SK-N-MC (cell line): ENCODE measurements around the gene G6PC1.
"Not testable (repeated sequence)": the region's sequence is repeated elsewhere in the genome, so short reads cannot be mapped to it uniquely, and the experiment has no call there.

ENCODE experiments used
- DNase-seq: peaks from one replicate; pipeline ENCODE4 v3.0.0-alpha.2; 2011; ENCODE audit warnings: low read depth, low spot score
- H3K27ac ChIP-seq: fragments of 200-600 bp; sonication (generic); 2 replicates; pipeline ENCODE4 v1.5.1; 2016; ENCODE audit warnings: mixed run types
- H3K36me3 ChIP-seq: fragments of 200-600 bp; sonication (generic); 2 replicates; pipeline ENCODE4 v1.6.1; 2017; ENCODE audit warnings: antibody characterized with exemption, low read length, mixed read lengths; ENCODE audit not compliant: insufficient read depth
- H3K4me3 ChIP-seq: fragments of 200-600 bp; sonication (generic); 2 replicates; pipeline ENCODE4 v1.5.1; 2016
- H3K9ac ChIP-seq: fragments of 200-600 bp; sonication (generic); 2 replicates; pipeline ENCODE4 v1.8.0; 2017; ENCODE audit warnings: mixed run types, mixed read lengths; ENCODE audit not compliant: insufficient read length
- H3K9me3 ChIP-seq: fragments of 200-600 bp; sonication (generic); 2 replicates; pipeline ENCODE4 v1.6.1; 2017; ENCODE audit warnings: low read depth, mild to moderate bottlenecking, antibody characterized with exemption, low read length, moderate library complexity, mixed read lengths
- EZH2 ChIP-seq: fragments of 200-600 bp; sonication (generic); IDR thresholded peaks from one replicate; pipeline ENCODE4 v1.6.1; 2017; ENCODE audit warnings: antibody characterized with exemption
- FOXP2 ChIP-seq: optimal IDR thresholded peaks from 2 replicates; pipeline ENCODE3; 2011; ENCODE audit warnings: mild to moderate bottlenecking, moderate library complexity; ENCODE audit not compliant: insufficient read depth; ENCODE audit errors: extremely low read length, control extremely low read depth
- POLR2AphosphoS5 ChIP-seq: IDR thresholded peaks from 2 replicates; pipeline ENCODE4 v1.6.1; 2012; ENCODE audit warnings: mild to moderate bottlenecking, low read depth, low read length, borderline replicate concordance

G6PC1 gene

GRCh38 chr17:42880776-42881310 is 19.8 kb upstream of the G6PC1 start:
- Histone ChIP-seq H3K9ac (no peak overlapping the region), H3K27ac (no peak overlapping the region), H3K4me3 (no peak overlapping the region), H3K36me3 (no peaks in the 10 kb centered on the region), H3K9me3 (no peaks in the 10 kb centered on the region)
- DNase-seq = no peak
- TF ChIP-seq POLR2AphosphoS5 = no peak
- TF ChIP-seq FOXP2 = no peak

GRCh38 chr17:42881706-42882105 is 18.9 kb upstream of the G6PC1 start:
- not testable (repeated sequence) for H3K9ac ChIP-seq, H3K27ac ChIP-seq, H3K4me3 ChIP-seq, DNase-seq, H3K9me3 ChIP-seq, H3K36me3 ChIP-seq

- no peak overlapping the region for H3K4me3 ChIP-seq
- H3K36me3 ChIP-seq = no peaks in the 10 kb centered on the region
These were observed 18.4 kb upstream of the G6PC1 start for GRCh38 chr17:42882166-42882565.

GRCh38 chr17:42883802-42884558 is 16.6 kb upstream of the G6PC1 start:
- H3K9ac ChIP-seq = no peak overlapping the region
- TF ChIP-seq FOXP2 = no peak
- no peak for TF ChIP-seq EZH2
- TF ChIP-seq POLR2AphosphoS5 = no peak
- no peak overlapping the region for H3K27ac ChIP-seq
- no peaks in the 10 kb centered on the region for H3K36me3 ChIP-seq
- no peaks in the 10 kb centered on the region for H3K9me3 ChIP-seq
- no peak for DNase-seq
- no peak overlapping the region for H3K4me3 ChIP-seq

More at GRCh38 chr17:42882166-42882565, 18.4 kb upstream of the G6PC1 start:
- Histone ChIP-seq H3K27ac (no peak overlapping the region), H3K9ac (no peak overlapping the region), H3K9me3 (no peaks in the 10 kb centered on the region)
- TF ChIP-seq POLR2AphosphoS5 = no peak
- no peak for TF ChIP-seq FOXP2
- no peak for TF ChIP-seq EZH2
- DNase-seq = no peak

GRCh38 chr17:42885806-42886205 is 14.8 kb upstream of the G6PC1 start:
- H3K27ac ChIP-seq, H3K9ac ChIP-seq, H3K9me3 ChIP-seq, DNase-seq, H3K36me3 ChIP-seq, H3K4me3 ChIP-seq: not testable (repeated sequence)

GRCh38 chr17:42886283-42887176 is 14.1 kb upstream of the G6PC1 start:
- no peak for DNase-seq
- no peak for TF ChIP-seq EZH2
- no peak for TF ChIP-seq FOXP2
- TF ChIP-seq POLR2AphosphoS5 = no peak
- no peak overlapping the region for H3K9ac ChIP-seq
- H3K27ac ChIP-seq = no peak overlapping the region
- H3K4me3 ChIP-seq = no peak overlapping the region
- H3K36me3 ChIP-seq = no peaks in the 10 kb centered on the region
- no peaks in the 10 kb centered on the region for H3K9me3 ChIP-seq

- no peak overlapping the region for H3K4me3 ChIP-seq
These were observed 10.8 kb upstream of the G6PC1 start for GRCh38 chr17:42889809-42890208.

GRCh38 chr17:42891539-42892152 is 9.0 kb upstream of the G6PC1 start:
- Histone ChIP-seq H3K27ac (no peak overlapping the region), H3K36me3 (no peaks in the 10 kb centered on the region), H3K9ac (no peak overlapping the region), H3K4me3 (no peak overlapping the region), H3K9me3 (no peaks in the 10 kb centered on the region)
- no peak for DNase-seq
- no peak for TF ChIP-seq POLR2AphosphoS5
- no peak for TF ChIP-seq FOXP2
- no peak for TF ChIP-seq EZH2

More at GRCh38 chr17:42889809-42890208, 10.8 kb upstream of the G6PC1 start:
- TF ChIP-seq EZH2 (no peak), FOXP2 (no peak), POLR2AphosphoS5 (no peak)
- DNase-seq = no peak
- H3K36me3 ChIP-seq = no peaks in the 10 kb centered on the region
- no peak overlapping the region for H3K27ac ChIP-seq
- no peak overlapping the region for H3K9ac ChIP-seq
- no peaks in the 10 kb centered on the region for H3K9me3 ChIP-seq
